GM11168 (cell line): ENCODE results near the gene MACROD1.

Experiments used
- in situ Hi-C: fragments of 300-500 bp; cut with MboI; formaldehyde crosslinking; loops from one replicate; pipeline ENCODE4 v1.12.0; 2022; ENCODE audit warnings: low sequenced_read_pairs; ENCODE audit not compliant: unreplicated experiment

Gene MACROD1

DNA sequence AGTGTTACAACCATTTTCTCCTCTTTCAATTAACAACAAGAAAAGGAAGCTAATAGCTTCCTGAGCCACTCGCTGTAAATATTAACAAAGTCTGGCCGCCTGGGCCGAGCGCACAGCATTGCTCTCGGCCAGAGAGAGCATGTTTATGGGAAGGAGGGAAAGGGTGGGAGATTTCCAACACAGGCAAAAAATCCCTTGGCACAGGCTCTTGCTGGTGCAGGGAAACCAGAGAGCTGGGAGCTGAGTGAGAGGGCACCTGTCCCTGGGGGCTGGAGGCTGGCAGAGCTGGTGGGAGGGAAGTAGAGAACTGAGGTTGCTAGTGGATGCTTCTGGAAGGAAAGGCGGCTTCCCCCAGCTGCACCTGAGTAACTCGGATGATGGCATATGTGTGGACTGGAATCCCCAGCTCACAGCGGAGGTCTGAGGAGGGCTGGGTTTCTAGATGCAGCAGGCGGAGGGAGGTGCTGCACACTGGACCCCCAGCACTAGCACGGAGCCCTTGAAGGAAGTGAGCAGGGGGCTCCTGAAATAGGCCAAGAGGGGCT lies 70.6 kb downstream of the MACROD1 start:
- in situ Hi-C loops = no loop called here

DNA sequence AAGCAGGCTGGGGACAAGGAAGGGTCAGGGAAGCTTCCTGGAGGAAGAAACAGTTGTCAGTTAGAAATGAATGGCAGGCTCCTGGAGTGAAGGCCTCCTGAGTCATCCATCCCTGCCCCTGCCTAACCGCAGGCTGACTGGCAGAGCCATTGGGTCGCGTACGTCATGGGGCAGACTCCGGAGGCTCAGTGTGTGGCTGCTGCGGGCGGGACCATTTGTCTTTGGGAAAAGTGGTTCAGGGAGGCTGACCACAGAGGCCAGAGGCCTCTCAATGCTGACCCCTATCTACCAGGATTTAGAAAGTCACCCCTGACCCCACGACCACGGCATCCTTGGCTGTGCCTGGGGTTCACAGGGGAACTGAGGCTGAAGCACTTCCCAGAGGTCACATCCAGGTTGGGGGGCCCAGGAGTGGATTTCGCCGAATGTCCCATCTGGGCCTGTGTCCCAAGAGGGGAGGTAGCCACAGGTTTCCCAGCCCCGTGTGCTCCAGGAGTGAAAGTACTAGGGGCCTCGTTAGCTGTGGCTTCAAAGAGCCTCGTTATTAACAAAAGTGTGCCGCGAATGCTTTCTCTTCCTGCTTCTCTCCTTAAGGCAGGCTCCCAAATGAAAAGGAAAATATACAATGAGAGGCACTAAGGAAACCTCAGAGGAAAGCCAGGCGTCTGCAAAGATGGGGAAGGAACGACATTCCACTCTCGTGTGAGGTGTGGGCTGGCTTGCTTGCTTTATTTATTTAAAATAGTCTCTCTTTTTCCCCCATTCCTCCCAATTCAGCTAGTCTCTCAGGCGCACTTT lies 71.3 kb downstream of the MACROD1 start:
- in situ Hi-C loops = no loop called here

DNA sequence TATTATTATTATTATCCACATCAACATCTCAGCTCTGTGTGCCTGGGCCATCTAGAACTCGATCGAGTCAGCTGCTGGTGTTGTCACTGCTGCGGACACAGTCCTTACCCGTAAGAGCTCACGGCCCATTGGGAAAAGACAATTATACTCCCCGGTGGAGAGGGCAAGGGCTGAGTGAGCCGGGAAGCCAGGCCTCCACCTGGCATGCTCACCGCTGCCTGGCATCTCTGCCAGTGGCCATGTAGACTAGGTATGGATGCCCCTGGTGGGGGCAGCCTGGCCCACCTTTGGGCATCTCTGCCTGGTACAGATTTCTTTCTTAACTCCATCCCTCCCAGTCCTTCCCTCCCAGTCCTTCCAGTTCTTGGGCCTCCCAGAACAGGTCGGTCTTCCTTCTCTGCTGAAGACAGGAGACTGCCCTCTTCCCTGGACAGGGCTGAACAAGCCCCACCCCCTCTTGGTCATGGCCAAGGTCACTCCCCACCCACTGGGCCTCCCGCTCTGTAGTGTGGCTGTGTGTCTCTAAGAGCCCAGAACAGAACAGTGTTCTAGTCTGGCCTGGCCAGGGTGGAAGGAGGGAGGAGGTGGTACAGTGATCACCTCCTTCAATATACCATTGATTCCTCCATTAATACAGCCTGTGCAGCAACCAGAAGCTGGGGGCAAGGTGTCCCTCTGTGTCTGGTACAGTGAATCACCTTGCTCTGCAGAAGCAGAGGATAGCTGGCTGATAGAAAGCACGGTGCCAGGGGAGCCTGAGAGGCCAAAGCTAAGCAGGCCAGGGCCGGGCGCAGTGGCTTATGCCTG lies 72.5 kb downstream of the MACROD1 start:
- in situ Hi-C loops = no loop called here

DNA sequence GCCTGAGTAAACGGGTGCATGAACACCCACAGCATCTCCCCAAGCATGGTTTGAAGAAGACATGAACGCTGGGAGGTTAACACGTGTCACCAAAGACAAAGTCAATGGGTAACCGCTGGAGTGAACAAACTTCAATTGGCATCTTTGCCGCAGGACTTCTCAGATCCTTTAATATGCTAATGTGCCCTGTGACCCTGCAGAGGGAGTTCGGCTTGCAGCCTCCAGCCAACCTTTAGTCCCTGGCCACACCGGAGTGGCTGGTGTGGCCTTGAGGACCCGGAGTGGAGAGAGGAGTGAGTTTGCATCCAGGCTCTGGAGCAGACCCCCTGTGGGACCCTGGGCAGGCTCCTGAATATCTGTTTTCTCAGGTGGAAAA lies 73.2 kb downstream of the MACROD1 start:
- in situ Hi-C loops = no loop called here

DNA sequence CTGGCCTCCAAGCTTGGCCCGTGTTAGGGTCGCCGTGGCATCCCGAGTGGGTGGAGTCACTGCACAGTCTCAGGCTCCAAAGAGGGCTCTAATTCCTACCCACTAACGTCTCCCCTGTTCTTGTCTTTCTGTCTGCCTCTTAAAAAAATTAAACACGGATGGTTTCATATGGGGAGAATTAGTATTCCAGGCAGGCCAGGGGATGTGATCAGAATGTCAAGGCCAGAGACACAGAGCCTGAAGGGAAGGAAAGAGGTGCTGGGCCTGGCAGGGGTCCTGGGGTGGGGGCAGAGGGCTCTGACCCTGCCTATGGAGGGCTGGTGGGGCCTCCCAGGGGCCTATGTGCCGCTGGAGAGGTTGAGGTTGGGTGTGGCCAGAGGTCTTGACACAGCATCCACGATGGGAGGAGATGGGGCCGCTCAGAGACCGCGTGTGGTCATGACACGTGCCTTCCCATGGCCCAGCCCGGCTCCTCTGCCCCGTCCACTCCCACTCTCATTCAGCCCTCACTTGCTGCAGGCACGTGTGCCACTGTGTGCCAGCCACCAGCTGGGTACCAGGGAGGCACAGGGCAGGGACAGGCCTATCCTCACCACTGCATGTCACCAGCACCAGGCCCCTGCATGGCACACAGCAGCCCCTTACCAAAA lies 73.7 kb downstream of the MACROD1 start:
- in situ Hi-C loops = no loop called here

DNA sequence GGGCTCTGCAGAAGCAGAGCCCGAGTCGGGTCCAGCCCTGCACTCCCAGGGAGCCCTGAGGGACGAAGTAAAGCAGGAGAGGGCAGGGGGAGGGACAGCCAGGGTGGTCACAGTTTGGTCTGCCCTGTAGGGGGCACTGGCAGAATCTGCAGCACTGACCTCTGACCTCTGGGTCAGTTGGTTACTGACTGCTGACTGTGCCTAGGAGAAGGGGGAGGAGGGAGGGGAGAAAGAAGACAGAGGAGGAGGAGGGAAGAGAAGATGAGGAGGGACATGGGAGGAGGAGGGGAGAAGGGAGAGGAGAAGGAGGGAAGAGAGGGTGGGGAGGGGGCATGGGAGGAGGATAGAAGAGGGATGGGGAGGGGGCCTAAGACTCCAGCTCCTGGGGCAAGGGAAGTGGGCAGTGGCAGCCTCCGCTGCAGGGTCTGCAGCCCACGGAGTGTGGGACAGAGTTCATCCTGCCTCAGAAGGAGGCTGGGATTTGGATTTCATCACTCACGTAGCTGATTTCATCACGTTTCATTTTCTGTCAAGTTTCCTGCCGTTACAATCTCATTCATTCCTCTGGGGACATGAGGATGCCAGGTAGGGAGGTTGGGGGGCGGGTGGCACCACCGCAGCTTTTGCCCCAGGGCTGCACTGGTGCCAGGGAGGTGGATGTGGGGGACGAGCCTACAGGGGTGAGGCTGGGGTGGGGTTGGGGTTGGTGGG lies 75.0 kb downstream of the MACROD1 start:
- in situ Hi-C loops = no loop called here

DNA sequence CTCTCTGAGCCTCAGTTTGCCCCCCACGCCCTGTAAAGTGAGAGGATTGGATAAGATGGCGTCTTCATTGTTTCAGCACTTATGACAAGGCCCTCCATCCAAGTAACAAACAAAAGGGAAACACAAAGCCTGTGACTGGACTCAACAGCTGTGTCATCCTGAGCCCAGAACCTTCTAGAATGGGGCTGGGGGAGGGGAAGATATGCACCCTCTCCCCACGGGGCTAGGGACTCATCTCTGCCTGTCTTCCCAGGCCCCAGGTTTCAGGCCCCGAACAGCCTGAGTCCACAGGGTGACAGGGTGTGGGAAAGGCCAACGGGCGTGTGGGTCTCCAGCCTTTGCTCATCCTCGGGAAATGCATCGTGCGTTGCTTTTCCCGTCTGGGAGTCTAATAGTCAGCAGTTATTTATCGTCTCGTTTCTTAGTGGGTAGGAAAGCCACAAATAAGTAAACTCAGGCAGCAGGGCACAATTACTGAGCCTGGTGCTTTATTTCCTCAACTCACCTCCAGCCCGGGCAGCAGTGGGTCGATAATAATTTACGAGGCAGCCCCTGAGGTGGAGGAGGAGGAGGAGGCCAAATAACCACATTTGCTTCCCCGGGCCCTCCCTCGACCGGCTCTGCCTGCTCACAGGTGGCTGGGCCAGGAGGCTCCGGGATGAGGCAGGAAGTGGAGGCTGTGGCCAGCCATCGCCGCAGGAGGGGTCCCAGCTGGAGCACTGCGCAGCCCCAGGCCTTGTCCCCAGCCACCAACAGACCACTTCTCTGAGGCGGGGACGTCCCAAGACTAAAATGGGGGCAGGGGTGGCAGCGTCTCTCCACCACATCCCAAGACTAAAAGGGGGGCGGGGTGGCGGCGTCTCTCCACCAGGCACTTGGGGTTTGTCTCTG lies 75.8 kb downstream of the MACROD1 start:
- in situ Hi-C loops = no loop called here

DNA sequence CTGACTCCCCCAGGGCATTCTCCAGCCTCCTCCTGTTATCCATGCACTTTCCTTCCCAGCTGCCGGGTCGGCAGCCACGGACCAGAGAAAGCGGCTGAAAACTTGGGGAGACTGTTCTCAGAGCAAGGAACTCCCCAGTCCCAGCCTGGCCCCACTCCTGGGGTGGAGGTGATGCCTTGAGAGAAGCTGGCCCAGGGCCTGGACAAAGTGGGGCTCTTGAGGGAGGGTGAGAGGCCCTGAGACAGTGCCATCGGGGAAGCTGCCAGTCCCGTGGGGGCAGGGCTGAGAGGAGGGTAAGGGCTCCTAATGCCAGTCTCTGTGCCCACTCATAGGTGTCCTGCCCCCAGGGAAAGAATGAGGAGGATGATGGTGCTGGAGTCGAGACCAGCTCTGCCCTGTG lies 76.4 kb downstream of the MACROD1 start:
- in situ Hi-C loops = no loop called here

GRCh38 chr11:64089027-64089360 lies 76.9 kb downstream of the MACROD1 start:
- in situ Hi-C loops = no loop called here

DNA sequence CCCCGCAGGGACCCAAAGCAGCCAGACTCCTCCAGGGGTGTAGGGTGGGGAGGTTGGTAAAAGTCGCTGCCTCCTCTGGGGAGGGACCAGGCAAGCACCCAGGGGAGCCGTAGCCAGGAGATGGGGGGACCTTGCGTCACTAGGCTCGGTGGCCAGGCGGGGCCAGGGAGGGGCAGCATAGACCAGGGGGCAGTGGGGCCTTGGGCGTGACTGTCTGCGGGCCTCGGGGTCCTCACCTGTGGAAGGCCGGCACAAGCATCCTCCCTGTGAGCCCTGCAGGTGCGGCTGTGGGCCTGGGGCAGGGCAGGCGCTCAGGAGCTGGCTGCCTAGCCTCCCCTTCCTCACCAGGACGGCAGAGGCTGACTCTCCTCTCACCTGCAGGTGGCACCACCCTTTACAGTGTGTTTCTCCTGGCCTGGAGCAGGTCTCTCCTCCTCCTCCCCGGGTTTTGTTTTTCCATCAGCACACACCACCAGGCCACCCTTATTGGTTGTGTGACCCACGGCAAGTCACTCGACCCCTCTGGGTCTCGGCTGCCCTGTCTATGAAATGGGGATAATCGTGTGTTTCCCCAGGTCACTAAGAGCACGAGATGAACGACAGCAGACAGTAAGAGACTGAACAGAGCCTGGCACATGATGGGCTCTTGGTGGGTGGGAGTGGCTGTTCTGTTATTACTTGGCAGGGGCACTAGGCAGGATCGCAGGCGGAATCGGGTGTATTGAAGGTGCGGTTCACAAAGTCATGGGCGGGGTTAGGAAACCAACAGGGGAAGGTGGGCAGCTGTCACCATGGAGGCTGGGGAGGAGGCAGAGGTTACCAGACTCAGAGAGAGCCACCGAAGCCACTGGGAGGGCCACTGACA lies 77.5 kb downstream of the MACROD1 start:
- in situ Hi-C loops = no loop called here

DNA sequence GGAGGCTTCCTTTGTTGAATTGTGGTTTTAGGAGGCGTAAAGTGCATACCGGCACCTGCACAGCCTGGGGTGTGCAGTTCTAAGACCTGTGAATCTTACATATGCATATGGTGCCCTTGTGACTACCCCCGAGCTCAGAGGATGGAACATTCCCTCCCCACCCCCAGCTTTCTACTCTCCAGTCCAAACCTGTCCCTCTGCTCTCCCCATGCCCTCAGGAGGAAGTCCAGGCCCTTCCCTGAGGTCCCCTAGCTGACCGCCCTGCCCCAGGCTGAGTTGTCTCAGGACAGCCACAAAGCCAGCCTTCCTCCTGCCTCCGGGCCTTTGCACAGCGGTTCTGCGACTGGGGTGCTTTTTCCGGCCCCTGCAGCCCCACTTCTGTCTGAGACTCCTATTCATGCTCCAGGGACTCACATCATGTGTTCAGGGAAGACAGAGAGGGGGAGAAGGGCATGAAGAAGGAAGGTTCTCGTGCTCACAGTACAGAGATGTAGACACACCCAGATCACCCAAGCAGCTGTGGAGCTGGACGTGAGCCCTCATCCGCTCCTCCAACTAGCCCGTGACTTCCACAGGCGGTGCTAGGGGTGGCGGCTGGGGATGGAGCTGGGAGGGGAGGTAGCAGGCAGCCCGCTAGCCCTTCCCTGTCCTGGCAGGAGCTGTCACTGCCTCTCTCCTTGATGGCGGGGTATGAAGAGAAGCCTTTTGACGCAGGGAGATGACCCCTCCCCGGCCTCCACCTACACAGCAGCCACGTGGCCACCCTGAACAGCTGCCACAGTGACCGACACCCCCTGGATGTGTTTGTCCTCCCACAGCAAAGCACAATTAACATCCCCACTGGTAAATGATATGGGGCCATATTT lies 79.4 kb downstream of the MACROD1 start:
- in situ Hi-C loops = no loop called here

DNA sequence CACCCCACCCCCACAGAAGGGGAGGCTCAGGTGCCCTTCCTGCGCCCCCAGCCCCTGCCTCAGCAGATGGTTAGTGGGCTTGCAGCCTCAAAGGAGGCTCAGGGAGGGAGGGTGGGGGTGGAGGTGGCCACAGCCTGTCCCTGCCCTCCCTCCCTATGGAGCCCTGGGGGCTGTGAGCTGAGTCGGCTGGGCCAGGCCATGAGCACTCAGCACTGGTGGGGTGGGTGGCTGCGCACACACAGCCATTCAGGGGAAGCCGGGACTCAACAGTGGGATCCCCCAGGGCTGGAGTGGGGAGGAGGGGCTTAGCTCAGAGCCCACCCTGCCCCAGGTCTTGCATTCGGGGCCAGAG lies 80.0 kb downstream of the MACROD1 start:
- in situ Hi-C loops = no loop called here

DNA sequence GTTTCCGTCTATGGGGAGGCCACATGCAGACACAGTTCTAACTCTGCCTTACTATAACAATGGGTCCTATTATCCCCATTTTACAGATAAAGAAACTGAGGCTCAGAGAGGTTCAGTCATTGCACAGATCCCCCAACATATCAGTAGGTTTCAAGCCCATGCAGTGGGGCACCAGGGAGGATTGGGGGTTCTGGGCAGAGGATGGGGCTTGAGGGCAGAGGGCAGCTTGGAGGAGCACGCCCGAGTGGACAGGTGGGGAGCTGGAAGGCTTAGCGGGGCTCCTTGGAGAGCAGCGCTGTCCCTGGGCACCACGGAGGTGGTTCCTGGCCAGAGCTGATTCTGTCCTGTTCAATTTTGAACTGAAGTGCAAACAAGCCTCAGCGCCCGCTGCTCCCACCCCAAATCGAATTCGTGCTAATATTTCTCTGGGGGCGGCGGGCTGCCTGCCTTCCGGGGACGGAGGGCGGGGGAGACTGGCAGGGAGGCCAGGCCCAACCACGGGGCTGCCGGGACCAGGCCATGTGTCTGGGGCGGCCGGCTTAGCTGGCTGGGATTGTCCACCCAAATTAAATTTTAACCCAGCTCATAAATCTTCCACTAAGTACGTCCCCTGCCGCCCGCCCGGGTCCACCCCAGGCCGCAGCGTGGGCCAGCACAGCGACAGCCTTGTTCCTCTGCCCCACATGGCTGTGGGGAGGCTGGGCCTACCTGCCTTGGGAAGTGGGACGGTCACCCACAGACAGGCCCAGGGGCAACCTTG lies 80.8 kb downstream of the MACROD1 start:
- in situ Hi-C loops = no loop called here

GRCh38 chr11:64084146-64084950 lies 81.6 kb downstream of the MACROD1 start:
- in situ Hi-C loops = no loop called here

DNA sequence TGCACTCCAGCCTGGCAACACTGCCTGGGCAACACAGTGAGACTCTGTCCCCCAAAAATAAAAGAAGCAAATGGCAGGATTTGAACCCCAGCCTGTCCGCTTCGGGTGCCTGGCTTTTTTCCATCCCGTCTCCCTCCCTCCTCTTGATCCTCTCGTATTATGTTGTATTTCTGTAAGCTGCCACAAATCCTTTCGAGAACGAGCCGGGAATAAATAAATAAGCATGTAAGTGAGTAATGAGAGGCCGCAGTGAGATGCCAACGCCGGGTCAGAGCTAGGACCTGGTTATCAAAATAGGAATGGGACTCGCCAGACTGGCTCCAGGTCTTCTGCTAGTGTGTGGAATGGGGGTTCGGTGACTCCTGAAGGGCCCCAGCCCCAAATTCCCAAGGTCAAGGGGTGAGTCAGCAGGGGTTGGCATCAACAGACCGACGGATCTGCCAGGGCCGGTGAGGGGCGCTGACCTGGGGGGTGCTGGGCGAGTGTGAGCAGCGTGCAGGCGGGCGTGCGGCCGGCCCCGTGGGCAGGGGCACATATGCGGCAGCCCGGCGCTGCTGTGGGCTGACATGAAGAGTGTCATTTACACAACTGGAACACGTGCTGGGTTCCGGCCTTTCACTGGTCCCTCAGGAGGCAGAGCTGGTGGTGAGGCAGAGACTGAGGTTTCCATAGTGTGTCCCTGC lies 82.4 kb downstream of the MACROD1 start:
- in situ Hi-C loops = no loop called here
